NCI-H526 treated with DMSO at 0.1 percent for 48 hours (cell line): ENCODE measurements around the gene THRA.

ENCODE experiments used
- DNase-seq: peaks from one replicate; lab custom pipeline; 2025; lab: John Stamatoyannopoulos, UW

Gene THRA

DNA sequence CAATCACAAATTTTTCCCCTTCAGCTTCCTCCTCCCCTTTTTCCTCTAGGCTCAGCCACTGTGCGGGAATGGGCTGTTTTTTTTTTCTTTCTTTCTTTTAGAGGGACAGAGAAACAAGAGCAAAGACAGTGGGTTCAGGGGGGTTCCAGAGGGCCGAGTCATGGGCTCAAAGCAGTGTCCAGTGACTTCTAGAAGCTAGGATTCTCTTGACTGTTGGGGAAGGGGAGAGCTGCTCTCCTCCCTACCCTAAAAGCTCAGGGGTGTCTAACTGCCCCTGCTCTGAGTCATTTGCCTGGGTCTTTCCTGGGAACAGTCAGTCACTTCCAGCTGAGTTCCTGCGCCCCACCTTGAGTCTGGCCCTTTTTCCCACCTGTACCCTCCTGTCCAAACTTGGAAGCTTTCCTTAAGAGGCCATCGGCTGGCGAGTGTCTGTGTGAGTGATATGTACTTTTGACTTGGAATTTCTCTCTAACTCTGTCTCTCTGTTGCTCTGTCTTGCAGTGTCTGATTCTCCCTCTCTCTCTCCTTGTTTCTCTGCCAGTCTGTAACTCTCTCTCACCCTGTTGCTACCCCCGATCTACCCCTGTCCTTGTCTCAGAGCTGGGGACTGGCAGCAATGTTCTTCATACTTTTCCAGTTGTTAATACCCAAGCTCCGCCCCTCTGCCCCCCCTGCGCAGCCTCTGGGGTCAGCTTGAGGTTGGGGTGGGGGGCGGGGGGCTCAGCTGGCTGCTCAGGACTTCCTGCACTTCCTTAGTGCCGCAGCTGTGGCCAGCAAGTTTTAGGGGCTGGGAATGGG lies 2.4 kb downstream of the THRA start:
- DNase-seq = no peak

DNA sequence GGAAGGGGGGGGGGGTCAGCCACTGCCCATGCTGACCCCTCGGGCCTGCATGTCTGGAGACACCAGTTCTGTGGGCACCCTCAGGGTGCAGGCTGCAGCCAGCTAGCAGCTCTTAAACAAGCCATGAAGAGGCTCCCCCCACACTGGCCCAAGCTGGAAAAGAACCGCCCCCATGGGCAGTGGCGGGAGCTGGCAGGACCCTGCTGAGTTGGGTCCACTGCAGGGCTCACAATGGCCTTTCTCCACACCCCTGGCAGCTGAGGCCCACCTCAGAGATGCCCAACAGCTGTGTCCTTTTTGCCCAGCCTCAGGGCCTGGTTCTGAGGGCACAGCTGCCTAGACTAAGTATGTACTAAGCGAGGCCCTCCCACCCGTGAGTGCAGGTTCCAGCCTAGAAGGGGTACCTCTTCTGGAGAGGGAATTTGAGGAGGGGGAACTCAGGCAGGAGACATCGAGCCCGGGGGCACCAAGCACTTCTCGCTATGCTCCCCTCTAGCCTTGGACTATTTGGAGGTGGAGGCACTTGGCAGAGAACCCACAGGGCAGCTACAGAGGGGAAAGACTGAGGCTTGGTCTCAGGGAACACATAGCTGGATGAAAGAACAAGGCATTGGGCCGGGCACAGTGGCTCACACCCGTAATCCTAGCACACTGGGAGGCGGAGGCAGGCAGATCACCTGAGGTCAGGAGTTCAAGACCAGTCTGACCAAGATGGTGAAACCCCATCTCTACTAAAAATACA lies 3.2 kb downstream of the THRA start:
- DNase-seq = no peak

DNA sequence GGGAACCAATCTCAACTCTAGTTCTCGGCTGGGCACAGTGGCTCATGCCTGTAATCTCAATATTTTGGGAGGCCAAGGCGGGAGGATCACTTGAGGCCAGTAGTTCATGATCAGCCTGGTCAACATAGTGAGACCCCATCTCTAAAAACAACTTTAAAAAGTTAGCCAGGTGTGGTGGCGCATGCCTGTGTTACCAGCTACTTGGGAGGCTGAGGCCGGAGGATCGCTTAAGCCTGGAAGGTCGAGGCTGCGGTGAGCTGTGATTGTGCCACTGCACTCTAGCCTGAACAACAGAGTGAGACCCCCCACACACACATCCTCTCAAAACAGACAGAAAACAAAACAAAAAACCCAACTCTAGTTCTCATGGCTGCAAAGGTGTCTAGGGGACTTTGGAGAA lies 4.9 kb downstream of the THRA start:
- DNase-seq = no peak

DNA sequence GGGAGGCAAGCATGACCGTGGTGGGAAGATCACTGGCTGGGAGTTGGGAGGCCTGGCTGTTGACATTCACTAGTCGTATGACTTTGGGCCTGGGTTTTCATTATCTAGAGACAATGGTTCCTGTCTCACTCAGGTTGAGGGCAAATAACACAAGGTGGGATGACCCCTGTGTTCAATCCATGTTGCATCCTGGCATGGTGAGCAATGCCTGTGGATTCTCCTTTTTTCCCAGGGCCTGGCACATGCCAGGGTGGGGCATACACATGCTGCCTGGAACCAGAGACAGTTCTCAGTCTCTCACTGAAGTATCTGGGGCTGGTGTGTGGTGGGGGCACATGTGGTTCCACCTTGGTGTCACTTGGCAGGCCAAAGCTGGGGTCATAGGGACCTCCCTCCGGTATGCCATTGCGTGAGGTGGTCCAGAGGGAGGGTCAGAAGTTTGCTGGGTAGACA lies 5.4 kb downstream of the THRA start:
- DNase-seq = no peak

DNA sequence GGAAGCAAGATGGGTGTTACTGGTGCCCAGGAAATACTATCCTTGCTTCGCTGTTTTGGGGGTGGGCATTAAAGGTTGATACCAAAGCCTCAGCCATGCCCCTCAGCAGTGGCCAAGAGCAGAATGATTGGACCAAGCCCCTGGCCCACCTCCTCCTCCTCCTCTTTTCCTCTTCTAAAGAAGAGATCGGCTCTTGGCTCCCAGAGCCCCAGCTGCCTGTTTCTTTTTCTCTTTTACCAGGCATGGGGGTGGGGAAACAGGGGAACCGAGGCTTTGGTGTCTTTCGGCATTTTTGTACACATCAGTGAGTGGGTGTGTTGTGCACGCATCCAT lies 5.8 kb downstream of the THRA start:
- no peak for DNase-seq

DNA sequence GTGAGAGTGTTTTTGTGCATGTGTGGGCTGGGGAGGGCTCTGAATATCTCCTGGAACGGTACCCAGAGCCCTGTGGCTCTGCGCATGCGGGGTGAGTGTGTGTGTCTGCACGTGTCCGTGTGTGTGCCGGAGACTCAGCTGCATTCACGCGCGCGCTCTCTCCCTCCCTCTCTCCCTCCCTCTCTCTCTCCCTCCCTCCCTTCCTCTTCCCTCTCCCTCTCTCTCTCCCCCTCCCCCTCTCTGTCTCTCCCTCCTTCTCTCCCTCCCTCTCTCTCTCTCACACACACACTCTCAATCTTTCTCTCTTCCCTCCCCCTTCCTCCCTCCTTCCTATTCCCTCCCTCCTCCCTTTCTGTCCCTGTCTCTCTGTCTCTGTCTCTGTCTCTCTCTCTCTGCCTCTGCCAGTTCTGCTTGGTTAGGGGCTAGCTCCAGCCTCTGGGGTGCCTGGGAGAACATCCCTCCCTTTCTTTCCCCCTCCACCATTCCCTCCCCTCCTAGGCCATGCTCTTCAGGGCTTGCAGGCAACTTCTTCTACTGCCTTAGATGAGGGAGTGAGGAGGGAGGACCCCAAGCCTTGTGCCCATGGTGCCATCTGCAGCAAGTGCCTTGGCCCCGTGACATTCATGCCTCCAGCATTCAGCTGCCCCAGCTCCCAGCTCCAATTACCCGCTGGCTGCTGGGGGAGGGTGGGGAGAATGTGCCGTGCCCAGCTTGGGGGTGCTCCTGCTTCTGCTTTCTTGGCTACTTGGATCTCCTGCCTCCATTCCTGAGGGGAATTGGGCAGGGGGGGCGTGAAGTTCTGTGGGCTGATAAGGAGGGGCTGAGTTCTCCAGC lies 6.4 kb downstream of the THRA start:
- peak; percentile 29 for DNase-seq

DNA sequence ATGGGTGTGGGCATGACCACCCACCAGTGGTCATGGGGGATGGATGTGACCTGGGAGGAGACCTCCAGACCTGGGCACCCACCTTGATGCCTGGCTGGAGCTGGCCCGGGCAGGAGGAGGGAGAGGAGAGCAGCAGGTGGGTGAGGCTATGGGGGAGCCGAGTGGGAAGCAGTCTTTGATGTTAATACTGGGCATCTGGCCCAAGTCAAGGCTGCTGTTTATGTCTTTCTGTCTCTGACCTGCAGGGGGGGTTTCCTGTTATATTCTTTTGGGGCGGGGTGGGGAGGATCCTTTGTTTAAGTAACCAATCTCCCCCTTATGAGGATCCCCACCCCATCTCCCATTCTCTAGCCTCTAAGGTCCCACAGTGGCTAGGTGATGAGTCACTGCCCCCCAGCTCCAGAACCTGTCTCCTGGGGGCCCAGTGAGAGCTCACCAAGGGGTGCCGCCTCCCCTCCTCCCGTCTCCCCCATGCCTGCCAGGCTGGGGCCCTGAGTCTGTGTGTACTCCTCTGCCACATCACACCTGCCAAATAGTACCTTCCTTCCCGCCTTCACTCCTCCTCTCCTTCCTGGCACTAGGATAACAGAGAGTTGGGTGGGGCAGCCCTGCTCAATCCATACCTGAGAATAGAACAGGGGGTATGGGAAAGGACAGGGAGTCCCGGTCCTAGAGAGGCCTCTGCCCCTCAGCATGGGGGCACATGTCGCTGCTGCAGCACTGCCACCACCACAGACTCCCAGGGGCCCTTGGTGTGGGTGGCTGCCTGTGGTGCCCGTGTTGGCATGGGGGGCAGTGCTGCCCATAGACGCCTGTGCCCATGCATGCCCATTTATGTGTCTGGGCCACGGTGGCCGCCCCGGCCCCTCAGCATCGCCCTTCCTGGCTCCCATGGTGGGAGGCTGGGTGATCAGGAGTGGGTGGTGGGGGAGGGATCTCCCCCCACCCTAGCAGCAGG lies 7.3 kb downstream of the THRA start:
- DNase-seq = no peak

DNA sequence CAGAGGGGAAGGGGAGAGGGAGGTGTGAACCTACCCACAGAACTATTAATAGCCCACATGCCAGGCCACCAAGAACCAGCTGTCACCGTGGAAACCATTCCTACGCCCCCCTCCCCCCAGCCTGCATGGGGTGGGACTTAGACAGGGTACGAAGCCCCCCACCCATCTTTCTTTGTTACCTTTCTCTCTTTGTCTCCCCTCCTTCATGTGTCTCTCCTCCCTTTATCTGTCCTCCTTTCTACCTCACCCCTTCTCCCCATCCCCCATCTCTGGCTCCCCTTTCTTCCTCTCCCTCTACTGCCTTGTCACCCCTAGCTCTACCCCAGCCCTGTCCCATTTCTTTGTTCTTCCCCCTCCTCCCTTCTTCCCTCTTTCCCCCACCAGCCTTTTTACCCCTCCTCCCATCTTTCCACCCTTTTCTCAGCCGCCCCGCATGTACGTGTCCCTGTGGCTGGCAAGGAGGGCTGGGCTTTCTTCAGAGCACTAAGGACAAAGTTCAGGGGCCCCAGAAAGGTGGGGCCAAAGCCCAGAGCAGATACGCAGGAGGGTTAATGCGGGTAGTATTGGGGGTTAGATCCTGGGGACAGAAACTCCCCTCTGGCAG lies 8.0 kb downstream of the THRA start:
- DNase-seq = no peak

DNA sequence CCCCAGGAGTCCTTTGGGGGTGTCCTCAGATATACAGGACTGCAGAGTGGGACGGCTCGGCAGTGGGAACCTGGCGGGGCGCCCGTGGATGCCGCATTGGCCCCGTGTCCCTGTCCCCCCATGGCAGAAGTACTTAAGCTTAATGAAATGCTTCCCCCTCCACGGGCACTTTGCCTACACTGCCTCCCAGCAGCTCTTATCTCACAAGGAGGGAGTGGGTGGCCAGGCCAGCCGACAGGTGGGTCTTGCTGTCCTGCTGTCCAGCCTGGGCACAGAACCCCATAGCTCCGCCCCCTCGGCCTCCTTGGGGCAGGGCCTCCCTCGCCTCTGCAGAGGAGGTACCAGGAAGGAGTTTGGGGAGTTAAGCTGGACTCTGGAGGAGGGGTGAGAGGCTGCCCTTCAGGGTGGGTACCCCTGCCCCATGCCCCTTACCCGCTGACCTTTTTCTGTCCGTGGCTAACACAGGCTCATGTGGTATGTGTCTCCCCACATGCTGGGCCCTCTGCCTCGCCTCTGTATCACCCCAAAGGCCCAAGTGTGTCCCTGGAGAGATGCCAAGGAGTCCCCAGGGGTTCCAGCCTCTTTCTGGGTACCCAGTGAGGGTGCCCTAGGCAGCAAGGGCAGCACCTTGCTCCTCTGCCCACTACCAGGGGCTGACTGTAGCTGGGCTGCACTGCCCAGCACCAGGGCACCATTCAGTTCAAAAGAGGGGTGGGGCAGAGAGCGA lies 8.7 kb downstream of the THRA start:
- DNase-seq = no peak

DNA sequence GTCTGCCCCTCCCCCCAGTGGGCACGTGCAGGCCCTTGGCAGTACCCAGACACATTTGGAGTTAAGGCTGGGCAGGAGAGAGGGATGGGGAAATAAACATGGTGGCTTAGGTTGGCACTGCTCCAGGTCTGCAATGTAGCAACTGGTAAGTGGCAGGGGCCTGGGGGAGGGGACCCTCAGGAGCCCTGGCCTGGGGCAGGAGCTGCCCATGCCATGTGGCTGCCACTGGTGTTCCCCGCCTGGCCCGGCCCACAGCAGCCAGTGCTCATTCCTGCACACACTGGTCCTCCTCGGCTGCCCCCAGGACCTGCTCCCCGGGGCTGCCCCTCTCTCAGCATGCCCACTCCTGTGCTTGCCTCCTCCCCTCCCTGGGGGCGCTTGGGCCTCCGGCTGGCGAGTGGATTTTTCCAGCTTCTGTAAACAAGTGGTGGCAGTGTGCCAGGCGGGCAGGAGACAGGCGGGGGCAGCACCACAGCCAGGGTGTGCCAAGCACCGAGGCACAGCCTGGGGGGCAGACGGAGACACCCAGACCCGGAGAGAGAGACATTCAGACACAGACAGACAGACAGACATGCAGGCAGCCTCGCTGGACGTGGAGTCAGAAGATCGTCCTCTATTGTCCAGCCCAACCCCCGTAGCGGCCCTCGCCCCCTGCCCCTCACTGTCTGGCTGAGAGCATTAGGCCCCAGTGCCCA lies 9.4 kb downstream of the THRA start:
- DNase-seq = peak; percentile 33

DNA sequence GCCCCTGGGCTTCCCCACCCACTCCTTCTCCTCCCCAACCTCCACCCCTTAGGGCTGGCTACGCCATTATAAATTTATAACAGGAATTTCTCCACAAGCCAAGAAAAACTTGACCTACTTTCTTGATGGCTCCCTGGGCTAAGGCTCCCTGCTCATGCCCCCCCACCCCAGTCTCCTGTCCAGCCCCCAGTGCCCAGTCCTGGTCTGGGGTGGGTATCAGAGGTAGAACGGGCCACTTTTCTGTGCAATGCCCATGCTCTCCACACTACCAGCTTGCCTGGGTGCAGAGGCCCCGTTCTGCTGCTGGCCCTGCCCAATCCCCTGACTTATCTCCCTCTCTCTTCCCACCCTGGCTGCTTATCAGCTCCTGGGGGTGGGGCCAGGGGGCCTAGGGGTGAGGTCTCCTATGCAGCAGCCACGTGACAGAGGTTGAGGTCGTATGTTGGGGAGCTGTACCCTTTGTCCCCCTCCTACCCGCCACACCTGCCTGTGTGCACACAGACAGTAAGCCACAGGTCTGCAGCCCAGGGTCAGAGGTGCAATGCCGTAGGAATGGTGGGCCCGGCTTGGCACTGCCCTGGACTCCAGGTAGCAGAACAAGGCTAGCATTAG lies 10.1 kb downstream of the THRA start:
- no peak for DNase-seq

DNA sequence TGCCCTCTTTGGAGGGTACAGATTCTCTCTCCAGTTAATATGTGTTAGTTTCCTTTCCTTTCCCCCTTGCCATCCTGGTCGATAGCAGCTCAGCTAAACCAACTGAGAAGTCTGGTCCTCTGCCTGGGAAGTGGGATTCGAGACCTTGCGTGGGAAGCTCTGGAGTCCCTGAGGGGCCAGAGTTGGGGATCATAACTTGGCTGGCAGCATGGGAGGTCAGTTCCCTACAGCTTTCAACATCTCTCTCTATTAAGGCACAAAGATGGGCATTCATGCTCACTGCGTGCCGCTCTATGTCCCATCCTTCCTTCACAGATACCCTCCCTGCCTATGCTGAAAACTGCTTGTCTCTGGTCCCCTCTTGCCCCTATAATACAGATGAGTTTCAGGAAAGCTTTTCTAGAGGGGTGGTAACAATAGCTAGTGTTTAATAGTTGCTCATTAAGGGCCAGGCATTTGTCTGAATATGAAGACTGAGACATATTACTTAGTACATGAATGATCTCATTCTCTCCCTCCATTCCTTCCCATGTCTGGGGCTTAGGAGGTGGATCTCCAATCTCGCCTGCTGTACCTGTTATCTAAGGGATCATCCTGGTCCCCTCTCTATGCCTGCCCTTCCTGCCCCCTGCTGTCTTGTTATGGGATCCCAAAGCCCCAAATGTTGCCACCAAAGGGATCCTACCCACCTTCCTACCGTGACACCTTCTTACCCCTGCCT lies 10.8 kb downstream of the THRA start:
- no peak for DNase-seq

DNA sequence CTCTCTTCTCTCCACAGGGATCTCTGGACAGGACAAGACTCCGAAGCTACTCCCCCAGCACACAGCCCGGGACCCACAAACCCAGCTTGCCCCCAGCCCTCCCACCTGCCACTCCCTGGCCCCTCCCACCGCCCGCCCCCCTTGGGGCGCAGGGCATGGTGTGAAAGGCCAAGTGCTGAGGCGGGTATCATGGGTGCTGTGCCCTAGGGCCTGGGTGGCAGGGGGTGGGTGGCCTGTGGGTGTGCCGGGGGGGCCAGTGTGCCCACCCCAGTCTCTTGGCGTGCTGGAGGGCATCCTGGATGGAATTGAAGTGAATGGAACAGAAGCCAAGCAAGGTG lies 11.4 kb downstream of the THRA start:
- DNase-seq = no peak

DNA sequence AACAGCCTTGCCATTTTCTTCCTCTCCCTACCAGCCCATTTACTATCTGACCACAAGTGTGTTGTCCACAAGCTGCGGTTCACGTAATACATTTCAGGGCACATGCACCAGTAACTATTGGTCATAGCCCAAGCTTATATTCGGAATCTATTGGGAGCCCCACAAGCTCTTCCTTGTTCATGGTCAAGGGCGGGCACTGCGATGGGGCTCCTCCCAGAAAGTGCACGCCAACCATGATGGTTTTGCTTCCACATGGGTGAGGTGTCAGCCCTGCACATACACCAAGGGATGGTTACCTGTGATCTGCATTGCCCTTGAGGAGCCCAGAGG lies 12.1 kb downstream of the THRA start:
- no peak for DNase-seq

DNA sequence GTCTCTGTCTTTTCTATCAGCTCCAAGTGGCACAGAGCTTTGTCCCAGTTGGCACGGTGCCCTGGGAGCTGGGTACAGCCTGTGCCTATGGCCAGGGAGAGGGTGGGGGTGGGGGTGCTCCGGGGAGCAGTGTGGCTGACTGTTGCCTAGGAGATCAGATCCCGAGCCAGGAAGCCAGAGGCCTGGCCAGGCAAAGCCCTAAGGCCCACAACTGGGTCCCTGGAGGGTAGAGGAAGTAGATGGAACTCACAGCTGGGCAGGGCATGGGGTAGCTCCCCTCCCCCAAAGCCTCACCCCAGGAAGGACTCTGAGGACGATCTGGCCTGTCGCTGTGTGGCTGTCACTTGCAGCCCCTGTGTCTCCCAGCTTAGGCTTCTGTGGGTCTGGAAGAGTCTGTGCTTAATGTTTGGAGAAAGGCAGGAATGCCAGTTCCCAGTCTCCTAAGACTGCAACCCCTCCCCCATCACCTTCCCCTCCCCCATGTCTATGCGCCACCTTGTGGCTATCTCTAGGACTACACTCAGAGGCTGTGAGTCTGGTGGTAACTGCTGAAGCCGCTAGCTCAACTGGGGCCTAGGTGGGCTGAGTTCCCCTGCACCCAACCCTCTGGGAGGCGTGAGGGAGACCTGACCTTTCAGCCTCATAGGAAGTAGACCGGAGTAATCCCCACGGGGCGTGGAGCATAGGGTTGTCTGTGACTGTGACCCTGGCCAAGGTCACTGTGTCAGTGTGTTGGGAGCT lies 12.6 kb downstream of the THRA start:
- DNase-seq = no peak

DNA sequence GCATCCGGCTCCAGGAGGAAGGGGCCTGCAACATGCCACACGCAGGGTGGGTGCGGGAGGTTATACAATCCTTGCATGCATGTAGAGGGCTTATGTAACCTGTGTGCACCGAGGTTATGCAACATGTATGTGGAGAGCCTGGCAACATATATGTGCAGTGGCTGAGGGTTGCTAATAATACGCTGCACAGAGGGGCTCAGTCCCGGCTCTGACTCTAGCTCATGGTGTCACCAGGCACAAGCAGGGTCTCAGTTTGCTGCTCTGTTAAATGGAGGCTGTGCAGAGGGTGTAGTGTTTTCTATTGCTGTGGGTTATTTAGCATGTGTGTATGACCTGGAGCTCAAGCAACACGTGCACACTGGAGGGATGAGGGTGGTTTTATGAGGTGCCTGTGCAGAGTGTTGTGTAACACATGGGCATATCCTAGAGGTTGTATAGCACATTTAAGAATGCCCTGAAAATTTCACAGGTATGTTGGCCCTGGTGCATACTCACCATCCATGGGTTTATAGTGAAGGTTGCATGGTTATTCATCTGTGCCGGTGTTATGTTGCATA lies 13.3 kb downstream of the THRA start:
- DNase-seq = no peak

DNA sequence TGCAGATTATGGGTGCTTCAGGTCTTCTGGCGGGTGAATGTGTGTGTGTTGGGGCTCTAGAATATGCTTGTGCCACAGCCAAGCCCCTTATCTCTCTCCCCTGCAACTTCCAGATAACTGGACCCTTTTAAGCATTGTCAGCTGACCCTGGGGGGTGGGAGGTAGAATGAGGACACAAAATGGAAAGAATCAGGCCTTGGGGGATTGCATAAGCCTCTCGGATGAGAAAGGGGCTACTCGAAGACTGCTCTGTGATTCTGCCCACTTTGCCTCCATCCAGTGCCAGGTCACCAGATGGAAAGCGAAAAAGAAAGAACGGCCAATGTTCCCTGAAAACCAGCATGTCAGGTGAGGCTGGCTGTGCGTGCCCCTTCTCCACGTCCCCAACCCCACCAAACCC lies 13.8 kb downstream of the THRA start:
- DNase-seq = no peak

DNA sequence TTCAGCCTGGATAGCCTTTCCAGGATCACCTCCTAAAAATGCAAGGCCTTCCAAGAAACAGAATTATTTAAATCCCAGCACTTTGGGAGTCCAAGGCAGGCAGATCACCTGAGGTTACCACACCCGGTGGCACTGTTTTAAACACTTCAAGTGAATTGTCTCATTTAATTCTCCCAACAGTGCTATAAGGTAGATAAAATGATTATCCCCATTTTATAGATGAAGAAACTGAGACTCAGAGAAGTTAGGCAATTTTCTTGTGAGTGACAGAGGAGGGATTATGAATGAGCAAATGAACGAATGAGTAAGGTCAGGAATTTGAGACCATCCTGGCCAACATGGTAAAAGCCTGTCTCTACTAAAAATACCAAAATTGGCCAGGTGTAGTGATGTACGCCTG lies 16.8 kb downstream of the THRA start:
- no peak for DNase-seq
